ENCODE measurements around the gene IMPA2. TPM values are rescaled to one million over a fixed set of nuclear protein-coding genes. Genes with fewer than 3 reads are reported as not detected.

Gene IMPA2
- total RNA-seq, 1 experiment from 2014 or later: 79.9 TPM

DNA sequence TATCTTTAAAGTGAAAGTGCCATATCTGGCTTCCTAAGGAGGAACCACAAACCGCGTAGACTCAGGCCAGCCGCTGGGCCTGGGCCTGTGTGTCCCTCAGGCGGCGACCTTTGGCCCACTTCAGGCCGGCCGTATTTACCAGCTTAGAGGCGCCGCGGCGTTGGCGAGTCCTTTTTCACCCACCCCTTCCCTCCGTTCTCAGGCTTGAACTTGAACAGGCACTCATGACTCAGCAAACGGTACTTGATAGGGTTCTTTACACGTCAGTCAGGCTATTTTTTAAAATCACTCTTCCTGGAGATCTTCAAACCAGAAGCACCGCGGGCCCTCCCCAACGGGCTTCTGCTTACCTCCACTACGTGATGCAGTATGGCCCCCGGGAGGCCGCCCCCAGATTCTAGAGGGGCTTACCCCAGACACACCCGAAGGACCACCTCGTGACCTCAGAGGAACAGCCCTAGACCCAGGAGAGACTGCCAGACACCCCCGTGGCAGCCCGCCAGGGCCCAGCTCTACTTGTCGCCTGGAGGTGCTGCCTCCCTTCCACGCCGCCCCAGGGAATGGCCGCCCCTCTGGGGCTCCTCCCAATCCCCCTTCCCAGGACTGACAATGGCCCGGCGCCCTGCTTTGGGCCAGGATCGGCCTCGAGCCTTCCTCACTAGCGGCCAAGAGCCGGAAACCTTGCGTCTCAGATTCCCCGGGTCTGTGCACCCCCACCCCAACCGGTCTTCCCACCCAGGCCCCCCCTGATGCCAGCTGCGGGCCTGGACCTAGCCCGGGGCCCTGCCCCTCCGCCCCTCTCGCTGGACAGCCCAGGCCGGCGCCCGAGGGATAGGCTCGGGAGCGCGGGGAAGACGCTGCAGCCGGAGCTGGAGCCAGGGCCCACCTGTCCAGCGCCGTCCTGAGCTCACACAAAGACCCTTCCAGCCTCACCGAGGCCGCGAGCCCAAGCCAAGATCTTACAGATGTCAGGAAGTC lies 33.8 kb upstream of the IMPA2 start:
- no peaks in the 10 kb centered on the region for H3K27me3 ChIP-seq (replicated peaks; ENCODE audit: control insufficient read depth, insufficient read depth, low read length)
- BruUV-seq (replicated peaks): no TSS peak
- Mint-ChIP-seq H3K4me3 (ENCODE audit: unreplicated experiment) (peak overlapping the region; percentile 43), H3K27ac (ENCODE audit: unreplicated experiment) (no peak overlapping the region), H3K9me3 (ENCODE audit: unreplicated experiment) (no peaks in the 10 kb centered on the region), H3K4me1 (ENCODE audit: low read depth, unreplicated experiment) (peaks cover 18% of the 10 kb centered on the region), H3K36me3 (ENCODE audit: insufficient read depth, unreplicated experiment) (no peaks in the 10 kb centered on the region), H3K27me3 (ENCODE audit: insufficient read depth, unreplicated experiment) (no peaks in the 10 kb centered on the region)
- no peaks in the 10 kb centered on the region for H3K36me3 ChIP-seq (ENCODE audit: control insufficient read depth, insufficient read depth, low read length)
- intact Hi-C loops (cut with micrococcal nuclease; ENCODE audit: unreplicated experiment): no loop called here
- no peak overlapping the region for H3K4me3 ChIP-seq (ENCODE audit: low read depth, low read length)
- POLR2A ChIA-PET: interaction anchor here (0.7 kb wide), 1 partner anchor 25 kb away, joined by 3 read pairs; no protein-coding TSS in a partner anchor
- DNase-seq: peak; percentile 66 to 79
- H3K9me3 ChIP-seq: no peaks in the 10 kb centered on the region
- peaks cover 21% of the 10 kb centered on the region for H3K4me1 ChIP-seq
- CTCF ChIA-PET: interaction anchor here (0.8 to 1.8 kb wide), 4 partner anchors 10 to 48 kb away, joined by 3 to 8 read pairs (median 3); partner anchors contain the start of gene IMPA2
- TF ChIP-seq, protein P1, sequence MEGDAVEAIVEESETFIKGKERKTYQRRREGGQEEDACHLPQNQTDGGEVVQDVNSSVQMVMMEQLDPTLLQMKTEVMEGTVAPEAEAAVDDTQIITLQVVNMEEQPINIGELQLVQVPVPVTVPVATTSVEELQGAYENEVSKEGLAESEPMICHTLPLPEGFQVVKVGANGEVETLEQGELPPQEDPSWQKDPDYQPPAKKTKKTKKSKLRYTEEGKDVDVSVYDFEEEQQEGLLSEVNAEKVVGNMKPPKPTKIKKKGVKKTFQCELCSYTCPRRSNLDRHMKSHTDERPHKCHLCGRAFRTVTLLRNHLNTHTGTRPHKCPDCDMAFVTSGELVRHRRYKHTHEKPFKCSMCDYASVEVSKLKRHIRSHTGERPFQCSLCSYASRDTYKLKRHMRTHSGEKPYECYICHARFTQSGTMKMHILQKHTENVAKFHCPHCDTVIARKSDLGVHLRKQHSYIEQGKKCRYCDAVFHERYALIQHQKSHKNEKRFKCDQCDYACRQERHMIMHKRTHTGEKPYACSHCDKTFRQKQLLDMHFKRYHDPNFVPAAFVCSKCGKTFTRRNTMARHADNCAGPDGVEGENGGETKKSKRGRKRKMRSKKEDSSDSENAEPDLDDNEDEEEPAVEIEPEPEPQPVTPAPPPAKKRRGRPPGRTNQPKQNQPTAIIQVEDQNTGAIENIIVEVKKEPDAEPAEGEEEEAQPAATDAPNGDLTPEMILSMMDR (IDR thresholded peaks at IDR 0.05; ENCODE audit: insufficient read depth in 1 of 2, low read depth in 1 of 2, low read length in 1 of 2, severe bottlenecking in 1 of 2, unreplicated experiment in 1 of 2): no peak

- Histone ChIP-seq H3K27me3 (replicated peaks; ENCODE audit: control insufficient read depth, insufficient read depth, low read length) (no peaks in the 10 kb centered on the region), H3K4me1 (peaks cover 21% of the 10 kb centered on the region), H3K36me3 (ENCODE audit: control insufficient read depth, insufficient read depth, low read length) (no peaks in the 10 kb centered on the region), H3K4me3 (ENCODE audit: low read depth, low read length) (no peak overlapping the region), H3K9me3 (no peaks in the 10 kb centered on the region)
- no peak overlapping the region for H3K4me3 Mint-ChIP-seq (ENCODE audit: unreplicated experiment)
- no peak overlapping the region for H3K27ac Mint-ChIP-seq (ENCODE audit: unreplicated experiment)
- H3K36me3 Mint-ChIP-seq (ENCODE audit: insufficient read depth, unreplicated experiment): no peaks in the 10 kb centered on the region
- ChIA-PET CTCF (no interaction called here), POLR2A (no interaction called here)
- no peaks in the 10 kb centered on the region for H3K27me3 Mint-ChIP-seq (ENCODE audit: insufficient read depth, unreplicated experiment)
- H3K9me3 Mint-ChIP-seq (ENCODE audit: unreplicated experiment): no peaks in the 10 kb centered on the region
- DNase-seq: no peak
- intact Hi-C loops (cut with micrococcal nuclease; ENCODE audit: unreplicated experiment): no loop called here
- H3K4me1 Mint-ChIP-seq (ENCODE audit: low read depth, unreplicated experiment): peaks cover 18% of the 10 kb centered on the region
- TF ChIP-seq, protein P1 (IDR thresholded peaks at IDR 0.05; ENCODE audit: insufficient read depth in 1 of 2, low read depth in 1 of 2, low read length in 1 of 2, severe bottlenecking in 1 of 2, unreplicated experiment in 1 of 2): no peak
- BruUV-seq (replicated peaks): no TSS peak
Measured at GRCh38 chr18:11948852-11949523, 32.3 kb upstream of the IMPA2 start.

DNA sequence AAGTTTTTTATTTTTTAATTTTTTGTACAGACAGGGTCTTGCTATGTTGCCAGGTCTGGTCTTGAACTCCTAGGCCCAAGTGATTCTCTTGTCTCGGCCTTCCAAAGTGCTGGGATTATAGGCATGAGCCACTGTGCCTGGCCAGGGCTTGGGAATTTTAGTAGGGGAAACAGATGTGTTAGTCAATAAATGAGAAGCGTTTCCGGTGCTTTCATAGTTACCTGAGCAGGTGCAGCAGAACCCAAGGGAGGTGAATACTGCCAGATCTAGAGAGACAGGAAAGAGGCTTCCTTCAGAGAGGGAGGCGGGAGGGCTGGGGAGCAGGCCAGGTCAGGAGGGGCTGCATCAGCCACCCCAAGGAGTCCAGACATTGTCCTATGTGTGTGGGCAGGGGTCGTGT lies 30.5 kb upstream of the IMPA2 start:
- Histone ChIP-seq H3K36me3 (ENCODE audit: control insufficient read depth, insufficient read depth, low read length) (no peaks in the 10 kb centered on the region), H3K4me3 (ENCODE audit: low read depth, low read length) (no peak overlapping the region), H3K9me3 (no peaks in the 10 kb centered on the region), H3K4me1 (peaks cover 27% of the 10 kb centered on the region), H3K27me3 (replicated peaks; ENCODE audit: control insufficient read depth, insufficient read depth, low read length) (no peaks in the 10 kb centered on the region)
- TF ChIP-seq, protein P1 (IDR thresholded peaks at IDR 0.05; ENCODE audit: insufficient read depth in 1 of 2, low read depth in 1 of 2, low read length in 1 of 2, severe bottlenecking in 1 of 2, unreplicated experiment in 1 of 2): no peak
- CTCF ChIA-PET: no interaction called here
- Mint-ChIP-seq H3K4me3 (ENCODE audit: unreplicated experiment) (no peak overlapping the region), H3K27ac (ENCODE audit: unreplicated experiment) (no peak overlapping the region), H3K4me1 (ENCODE audit: low read depth, unreplicated experiment) (peaks cover 29% of the 10 kb centered on the region), H3K36me3 (ENCODE audit: insufficient read depth, unreplicated experiment) (peaks cover 6% of the 10 kb centered on the region), H3K9me3 (ENCODE audit: unreplicated experiment) (no peaks in the 10 kb centered on the region), H3K27me3 (ENCODE audit: insufficient read depth, unreplicated experiment) (no peaks in the 10 kb centered on the region)
- no peak for DNase-seq
- POLR2A ChIA-PET: interaction anchor here (0.7 kb wide), 1 partner anchor 30 kb away, joined by 5 read pairs; no protein-coding TSS in a partner anchor
- intact Hi-C loops (cut with micrococcal nuclease; ENCODE audit: unreplicated experiment): no loop called here
- BruUV-seq (replicated peaks): no TSS peak

Measured in Caco-2 (cell line).